ENCODE data around the gene ESRRG.

Gene ESRRG

DNA sequence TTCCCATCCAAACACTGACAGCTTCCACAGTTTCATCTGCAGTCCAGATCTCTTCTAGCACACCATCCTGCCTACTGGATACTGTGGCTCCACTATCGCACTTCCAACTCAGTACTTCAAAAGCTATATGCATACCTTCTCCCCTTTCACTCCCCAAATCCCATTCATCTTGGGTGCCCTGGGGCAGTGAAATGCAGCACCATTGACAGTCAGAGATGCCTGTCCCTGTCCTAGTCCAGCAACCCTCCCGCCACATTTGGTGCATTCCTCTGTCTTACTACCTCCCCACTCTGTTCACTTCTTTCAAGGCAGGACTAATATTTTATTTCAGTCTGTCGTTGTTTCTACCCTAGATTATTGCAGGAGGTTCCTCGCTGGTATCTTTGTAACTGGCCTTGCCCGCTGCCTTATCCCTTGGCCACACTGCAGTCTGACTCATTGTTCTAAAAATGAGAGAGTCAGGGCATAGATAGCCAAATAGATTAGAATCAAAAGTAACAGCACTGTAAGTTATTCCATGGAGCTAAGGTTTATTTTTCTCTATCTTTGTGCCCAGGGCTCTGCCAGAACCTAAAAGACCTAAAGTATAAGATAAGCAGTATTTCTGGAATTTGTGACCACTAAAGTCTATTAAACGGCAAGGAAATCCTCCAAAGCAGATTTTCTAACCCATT, 96.7 kb downstream of the ESRRG start:
- DNase-seq = no peak

GRCh38 chr1:216621536-216621935, 101.7 kb downstream of the ESRRG start:
- no peak for DNase-seq

- no peak for DNase-seq
Measured at GRCh38 chr1:216617081-216617875, 106.0 kb downstream of the ESRRG start.

GRCh38 chr1:216616425-216616824, 106.8 kb downstream of the ESRRG start:
- DNase-seq = no peak

GRCh38 chr1:216614011-216614934, 109.0 kb downstream of the ESRRG start:
- DNase-seq = no peak

DNA sequence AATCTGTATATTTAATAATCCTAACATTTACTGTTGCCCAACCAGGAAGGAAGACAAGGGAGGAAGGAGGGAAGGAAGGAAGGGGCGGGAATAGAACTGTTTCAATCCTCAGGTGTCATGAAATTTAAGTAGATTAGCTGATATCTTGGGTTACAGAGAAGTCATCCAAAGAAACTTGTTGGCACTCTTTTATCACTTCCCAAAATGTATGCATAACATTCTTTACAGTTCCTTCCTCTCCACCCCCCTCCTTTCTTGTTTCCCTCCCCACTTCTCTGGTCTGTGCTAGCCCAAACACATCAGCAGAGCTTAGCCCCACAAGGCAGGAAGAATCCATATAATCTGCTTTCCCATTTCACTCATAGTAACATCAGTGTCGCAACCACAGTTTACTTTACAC, 110.9 kb downstream of the ESRRG start:
- no peak for DNase-seq

GRCh38 chr1:216607067-216607697, 116.0 kb downstream of the ESRRG start:
- no peak for DNase-seq

- no peak for DNase-seq
Measured at GRCh38 chr1:216606047-216606637, 117.1 kb downstream of the ESRRG start.

DNA sequence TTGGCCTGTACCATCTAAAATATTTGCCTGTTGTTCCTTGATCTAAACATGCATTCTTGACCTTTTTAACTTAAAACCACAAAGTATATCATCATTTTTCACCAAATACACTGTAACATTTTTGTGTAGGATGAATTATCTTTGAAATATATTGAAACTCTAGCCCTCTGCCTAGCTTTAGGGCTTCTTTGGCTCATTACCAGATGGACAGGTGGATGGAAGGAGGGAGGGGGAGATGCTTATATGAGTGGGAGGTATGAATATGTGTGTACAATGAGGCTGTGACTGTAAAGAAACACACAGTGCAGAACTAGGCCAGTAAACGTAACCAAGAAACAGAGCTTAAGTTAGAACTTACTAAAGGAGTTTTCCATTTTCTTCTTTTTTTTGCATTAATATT, 118.5 kb downstream of the ESRRG start:
- no peak for DNase-seq

GRCh38 chr1:216600730-216601609, 122.3 kb downstream of the ESRRG start:
- DNase-seq = peak; percentile 95

- DNase-seq = no peak
Measured at GRCh38 chr1:216599851-216600250, 123.4 kb downstream of the ESRRG start.

GRCh38 chr1:216598448-216598847, 124.8 kb downstream of the ESRRG start:
- no peak for DNase-seq

DNA sequence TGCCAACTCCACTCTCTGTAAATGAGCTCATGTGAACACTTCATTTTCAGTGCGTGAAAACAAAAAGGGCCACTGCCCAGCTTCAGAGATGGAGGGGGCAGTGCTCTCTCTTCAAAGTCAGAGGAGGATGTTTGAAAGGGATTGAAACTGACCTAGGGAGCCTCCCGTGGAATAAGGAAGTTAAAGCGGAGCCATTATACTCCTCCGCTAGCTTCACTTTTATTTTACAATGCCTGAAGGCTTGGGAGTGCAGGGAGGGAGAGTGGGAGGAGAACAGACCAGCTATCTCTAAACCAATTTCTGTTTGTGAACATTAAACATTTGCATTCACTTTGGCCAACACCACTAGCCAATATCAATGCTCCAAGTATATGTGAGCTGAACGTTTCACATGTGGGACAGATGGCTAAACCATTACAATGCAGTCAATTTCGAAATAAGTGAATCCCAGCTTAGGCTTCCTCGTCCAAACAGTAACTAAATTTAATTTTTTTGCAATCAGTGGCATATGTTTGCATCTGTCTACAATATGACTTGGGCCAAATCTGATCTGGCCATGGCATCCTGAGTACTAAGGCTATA, 126.9 kb downstream of the ESRRG start:
- no peak for DNase-seq

DNA sequence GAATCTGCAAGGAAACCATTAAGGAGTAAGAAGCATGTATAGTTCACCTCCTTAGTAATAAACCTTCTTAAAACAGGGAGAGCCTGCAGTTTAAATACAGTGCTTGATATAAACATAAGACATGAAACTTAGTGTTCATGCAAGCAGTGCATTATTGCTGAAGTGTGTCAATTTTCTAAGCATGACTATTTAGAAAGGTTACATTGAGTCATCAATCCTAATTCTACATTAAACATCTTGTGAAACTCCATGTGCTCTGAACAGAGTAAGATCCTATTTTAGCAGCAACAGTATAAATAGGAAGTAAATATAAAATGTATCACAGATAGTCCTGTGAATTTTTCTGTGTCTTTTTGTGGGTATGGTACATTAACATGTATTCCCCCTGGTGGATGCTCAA, 135.5 kb downstream of the ESRRG start:
- no peak for DNase-seq

GRCh38 chr1:216582151-216582550, 141.1 kb downstream of the ESRRG start:
- no peak for DNase-seq

DNA sequence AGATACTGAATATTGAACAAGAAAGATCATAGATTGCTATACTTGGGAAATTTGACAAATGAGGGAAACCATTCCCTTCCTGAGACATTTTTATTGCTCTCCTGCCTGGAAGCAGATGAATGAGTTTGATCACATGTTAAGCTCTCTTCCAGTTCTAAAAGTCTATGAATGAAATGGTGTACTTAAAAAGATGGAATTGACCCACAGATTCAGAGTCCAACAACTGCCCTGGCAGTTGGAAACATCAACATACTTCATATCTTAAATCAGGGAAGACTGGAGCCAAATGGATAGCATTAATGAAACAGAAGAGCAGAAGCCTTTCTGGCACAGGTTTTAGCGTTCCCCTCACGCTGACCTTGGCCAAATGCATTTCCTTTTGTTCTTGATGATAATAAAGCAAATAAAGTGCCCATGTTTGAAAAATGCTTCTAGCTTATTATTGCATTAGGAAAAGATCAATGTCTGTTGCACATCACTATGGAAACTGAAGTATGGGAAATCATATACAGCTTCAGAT, 142.6 kb downstream of the ESRRG start:
- no peak for DNase-seq

DNA sequence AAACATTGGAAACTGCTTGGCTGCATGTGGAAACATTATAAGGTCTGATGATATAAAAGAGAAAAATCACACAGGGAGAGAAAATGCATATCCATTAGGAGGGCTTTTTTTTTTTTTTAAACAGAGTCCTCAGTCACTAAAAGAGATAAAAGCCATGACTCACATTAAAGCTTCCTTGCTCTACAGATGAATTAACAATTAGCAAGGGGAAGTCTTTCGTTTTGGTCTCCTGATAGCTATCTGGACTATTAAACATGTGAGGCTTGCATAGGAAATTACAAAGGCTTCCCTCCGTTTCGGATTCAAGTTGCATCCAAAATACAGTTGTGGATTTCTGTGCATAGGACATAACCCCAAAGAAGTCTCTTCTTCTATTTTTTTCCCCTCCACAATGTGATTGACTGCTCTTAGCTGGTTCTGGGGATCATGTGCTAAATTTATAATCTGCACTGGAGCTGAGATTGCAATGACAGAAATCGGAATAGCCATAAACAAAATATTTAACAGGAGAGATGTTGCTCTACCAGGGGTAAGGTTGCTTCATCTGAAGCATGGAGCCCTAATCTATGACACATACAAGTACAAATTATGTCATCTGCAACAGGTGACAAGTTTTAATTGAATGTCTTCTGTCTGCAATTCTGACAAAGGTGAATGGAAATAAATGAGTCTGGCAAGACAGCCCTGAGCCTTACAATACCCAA, 146.8 kb downstream of the ESRRG start:
- no peak for DNase-seq

DNA sequence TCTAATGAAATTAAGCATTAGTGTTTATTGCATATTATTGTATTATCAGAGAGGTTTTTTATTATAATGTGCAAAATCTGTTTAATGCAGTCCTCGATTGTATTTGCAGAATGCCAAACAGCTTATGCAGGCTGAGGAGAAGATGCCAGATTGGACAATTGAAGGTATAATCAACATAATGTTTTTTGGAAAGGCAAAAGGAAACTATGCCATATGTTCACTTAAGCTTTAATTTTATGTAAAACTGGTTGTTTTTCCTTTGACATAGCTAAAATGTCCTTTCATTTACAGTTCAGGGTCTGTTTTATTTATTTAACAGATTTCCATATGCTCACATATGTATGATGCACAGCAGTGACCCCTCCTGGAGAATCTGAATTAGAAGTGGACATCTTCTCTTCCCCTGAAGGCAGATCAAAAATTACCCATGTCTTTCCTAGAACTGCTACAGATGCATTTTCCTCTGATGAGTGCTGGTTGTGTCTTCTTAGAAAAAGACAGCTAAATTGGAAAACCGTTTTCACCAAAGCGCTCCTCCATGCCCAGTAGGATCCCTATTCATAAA, 156.5 kb downstream of the ESRRG start:
- peak; percentile 58 for DNase-seq

DNA sequence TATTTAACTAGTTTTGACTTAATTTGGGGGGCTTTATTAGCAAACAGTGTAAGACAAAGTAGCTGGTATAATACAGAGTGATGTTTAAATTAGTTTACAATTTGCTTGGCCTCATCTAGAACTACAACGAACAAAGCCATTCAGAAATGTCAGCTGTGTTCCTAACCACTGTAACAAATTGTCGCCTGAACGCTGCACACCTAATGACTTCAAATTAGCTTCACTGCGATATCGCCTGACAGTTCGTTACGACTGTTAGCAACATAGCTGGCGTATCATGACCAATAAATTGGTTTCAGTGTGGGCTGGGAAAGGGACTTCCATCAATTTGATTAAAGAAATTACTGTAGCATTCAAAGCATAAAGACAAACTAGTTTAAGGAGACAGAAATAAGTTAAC, 160.1 kb downstream of the ESRRG start:
- no peak for DNase-seq

GRCh38 chr1:216562383-216562782, 160.8 kb downstream of the ESRRG start:
- DNase-seq = no peak
